Activated CD4-positive, alpha-beta T cell treated with anti-CD3 and anti-CD28 coated beads, Interleukin-10, Interleukin-2, amounts not matched to agents 100 ng/mL and 50 ng/mL, durations not matched to agents 16 hours and 8 hours (primary cell): ENCODE results near the gene REX1BD.

Source experiments
- DNase-seq: peaks from one replicate; pipeline ENCODE4 v3.0.0-alpha.2; 2020

Gene REX1BD

GRCh38 chr19:18603958-18604819 lies 15.6 kb downstream of the REX1BD start:
- no peak for DNase-seq

- no peak for DNase-seq
These were observed 16.2 kb downstream of the REX1BD start for GRCh38 chr19:18604820-18605159.

GRCh38 chr19:18605196-18605545 lies 16.6 kb downstream of the REX1BD start:
- DNase-seq = no peak

GRCh38 chr19:18605546-18606280 lies 17.1 kb downstream of the REX1BD start:
- no peak for DNase-seq

GRCh38 chr19:18606281-18607225 lies 18.0 kb downstream of the REX1BD start, which contains the start of gene CRLF1:
TSS of gene CRLF1 (minus strand) at chr19:18606799. CDS start at chr19:18606656, 143 bp downstream.
- no peak for DNase-seq

- DNase-seq = no peak
These were observed 18.9 kb downstream of the REX1BD start for GRCh38 chr19:18607226-18608101.

GRCh38 chr19:18608102-18608804 lies 19.7 kb downstream of the REX1BD start:
- no peak for DNase-seq

GRCh38 chr19:18608805-18609716 lies 20.5 kb downstream of the REX1BD start:
- DNase-seq = no peak

- DNase-seq = no peak
These were observed 21.1 kb downstream of the REX1BD start for GRCh38 chr19:18609717-18610051.

- DNase-seq = no peak
These were observed 21.6 kb downstream of the REX1BD start for GRCh38 chr19:18610245-18610555.

GRCh38 chr19:18610556-18611326 lies 22.1 kb downstream of the REX1BD start:
- no peak for DNase-seq

- DNase-seq = no peak
These were observed 22.9 kb downstream of the REX1BD start for GRCh38 chr19:18611327-18612050.

GRCh38 chr19:18612051-18612771 lies 23.6 kb downstream of the REX1BD start:
- no peak for DNase-seq

- no peak for DNase-seq
These were observed 24.4 kb downstream of the REX1BD start, which contains the start of gene TMEM59L for GRCh38 chr19:18612772-18613588. TSS of gene TMEM59L (plus strand) at chr19:18612870. CDS start at chr19:18612959, 89 bp downstream.

GRCh38 chr19:18613589-18614234 lies 25.1 kb downstream of the REX1BD start:
- DNase-seq = no peak

GRCh38 chr19:18616023-18616422 lies 27.4 kb downstream of the REX1BD start:
- DNase-seq = no peak

- no peak for DNase-seq
These were observed 29.0 kb downstream of the REX1BD start for GRCh38 chr19:18617562-18617961.
